Medulla oblongata (tissue), 1 donor: Measurements from ENCODE around the gene RAB11B.
"Not testable (repeated sequence)": the region's sequence is repeated elsewhere in the genome, so short reads cannot be mapped to it uniquely, and the experiment has no call there.

Experiments
- DNase-seq: peaks from one replicate; pipeline ENCODE4 v3.0.0-alpha.2; 2015; ENCODE audit errors: extremely low spot score

The RAB11B gene

GRCh38 chr19:8389891-8390616, at the start of gene RAB11B:
TSS of gene RAB11B (plus strand) at chr19:8390360. CDS start at chr19:8390417, 57 bp downstream.
- peak; percentile 100 for DNase-seq

GRCh38 chr19:8341504-8341903, 48.7 kb upstream of the RAB11B start:
- not testable (repeated sequence) for DNase-seq

- DNase-seq, result no peak
Measured at GRCh38 chr19:8342316-8342683, 47.9 kb upstream of the RAB11B start.

GRCh38 chr19:8342684-8343482, 47.3 kb upstream of the RAB11B start, which contains the start of gene KANK3:
TSS of gene KANK3 (minus strand) at chr19:8343262. CDS start at chr19:8337828, 5,434 bp downstream.
- peak; percentile 94 for DNase-seq

- DNase-seq, result no peak
Measured at GRCh38 chr19:8343483-8343844, 46.7 kb upstream of the RAB11B start.

GRCh38 chr19:8349629-8350372, 40.4 kb upstream of the RAB11B start:
- DNase-seq, result not testable (repeated sequence)

GRCh38 chr19:8352134-8352827, 37.9 kb upstream of the RAB11B start:
- no peak for DNase-seq

- DNase-seq, result not testable (repeated sequence)
Measured at GRCh38 chr19:8352845-8353244, 37.3 kb upstream of the RAB11B start.

GRCh38 chr19:8355631-8356402, 34.3 kb upstream of the RAB11B start:
- DNase-seq, result no peak

GRCh38 chr19:8357007-8357521, 33.1 kb upstream of the RAB11B start:
- DNase-seq, result no peak

- no peak for DNase-seq
Measured at GRCh38 chr19:8358948-8359347, 31.2 kb upstream of the RAB11B start.

GRCh38 chr19:8360196-8360595, 30.0 kb upstream of the RAB11B start:
- DNase-seq, result no peak

GRCh38 chr19:8361921-8362793, 28.0 kb upstream of the RAB11B start:
- DNase-seq, result peak; percentile 83

GRCh38 chr19:8363803-8364771, 26.1 kb upstream of the RAB11B start, which contains the start of gene ANGPTL4:
TSS of gene ANGPTL4 (plus strand) at chr19:8364155. CDS start at chr19:8364322, 167 bp downstream.
- DNase-seq, result peak; percentile 74

GRCh38 chr19:8366121-8366581, 24.0 kb upstream of the RAB11B start:
- DNase-seq, result no peak

GRCh38 chr19:8366961-8367326, 23.2 kb upstream of the RAB11B start:
- no peak for DNase-seq

GRCh38 chr19:8367327-8368001, 22.7 kb upstream of the RAB11B start:
- DNase-seq, result peak; percentile 90
